HG03280 (cell line): ENCODE data around the gene DNAH14.
"Not testable (repeated sequence)": the region's sequence is repeated elsewhere in the genome, so short reads cannot be mapped to it uniquely, and the experiment has no call there.

Source experiments
- ATAC-seq: cut with Tn5 transposase; IDR thresholded peaks from one replicate; pipeline ENCODE4 v1.9.1; 2021; ENCODE audit warnings: mild to moderate bottlenecking, moderate library complexity; ENCODE audit not compliant: unreplicated experiment

The DNAH14 gene

DNA sequence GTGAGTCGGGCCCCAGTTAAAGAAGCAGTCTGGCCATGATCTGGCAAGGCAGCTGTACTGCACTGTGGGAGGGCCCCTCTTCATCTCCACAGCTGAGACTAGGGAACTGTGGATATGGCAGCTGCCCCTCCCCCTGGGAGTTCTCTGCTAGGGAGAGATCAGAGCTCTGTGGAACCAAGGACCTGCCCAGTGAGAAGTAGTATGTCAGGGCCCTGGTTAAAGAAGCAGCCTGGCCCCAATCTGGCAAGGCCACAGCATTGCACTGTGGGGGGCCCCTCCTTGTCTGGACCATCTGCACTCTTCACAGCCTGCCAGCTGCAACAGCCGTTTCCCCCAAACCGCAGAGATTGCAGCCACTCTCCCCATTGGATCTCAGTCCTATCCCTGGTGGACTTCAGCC, 208.5 kb downstream of the DNAH14 start:
- no peak for ATAC-seq

- no peak for ATAC-seq
These were observed 213.5 kb downstream of the DNAH14 start for GRCh38 chr1:225143001-225143400.

DNA sequence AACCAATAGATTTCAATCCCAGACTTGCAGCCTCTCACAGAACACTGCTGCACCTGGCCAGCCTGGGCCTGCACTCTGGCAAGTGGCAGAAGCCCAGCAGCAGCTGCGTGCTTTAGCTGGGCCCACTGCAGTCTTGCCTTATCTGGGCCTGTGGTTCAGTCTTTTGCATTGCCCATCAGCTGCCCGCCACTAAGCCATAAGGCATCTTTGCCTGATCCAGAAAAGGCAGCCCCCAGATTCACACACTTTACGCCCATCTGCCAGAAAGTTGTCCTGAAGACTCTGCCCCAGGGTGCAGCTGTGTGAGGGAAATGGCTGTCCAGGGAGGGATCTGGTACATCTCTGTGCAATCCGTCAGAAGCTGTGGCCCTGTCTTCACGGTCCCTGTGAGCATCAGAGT, 217.0 kb downstream of the DNAH14 start:
- no peak for ATAC-seq

DNA sequence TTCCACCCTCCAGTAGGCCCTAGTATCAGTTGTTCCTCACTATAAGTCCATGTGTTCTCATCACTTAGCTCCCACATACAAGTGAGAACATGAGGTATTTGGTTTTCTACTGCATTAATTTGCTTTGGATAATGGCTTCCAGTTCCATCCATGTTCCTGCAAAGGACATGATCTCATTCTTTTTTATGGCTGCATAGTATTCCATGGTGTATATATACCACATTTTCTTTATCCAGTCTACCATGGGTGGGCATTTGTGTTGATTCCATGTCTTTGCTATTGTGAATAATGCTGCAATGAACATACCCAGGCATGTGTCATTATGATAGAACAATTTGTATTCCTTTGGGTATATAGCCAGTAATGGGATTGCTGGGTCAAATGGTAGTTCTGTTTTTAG, 218.3 kb downstream of the DNAH14 start:
- not testable (repeated sequence) for ATAC-seq

GRCh38 chr1:225152061-225152460, 222.6 kb downstream of the DNAH14 start:
- no peak for ATAC-seq

GRCh38 chr1:225155555-225155954, 226.1 kb downstream of the DNAH14 start:
- ATAC-seq: no peak

GRCh38 chr1:225156254-225156653, 226.8 kb downstream of the DNAH14 start:
- no peak for ATAC-seq

DNA sequence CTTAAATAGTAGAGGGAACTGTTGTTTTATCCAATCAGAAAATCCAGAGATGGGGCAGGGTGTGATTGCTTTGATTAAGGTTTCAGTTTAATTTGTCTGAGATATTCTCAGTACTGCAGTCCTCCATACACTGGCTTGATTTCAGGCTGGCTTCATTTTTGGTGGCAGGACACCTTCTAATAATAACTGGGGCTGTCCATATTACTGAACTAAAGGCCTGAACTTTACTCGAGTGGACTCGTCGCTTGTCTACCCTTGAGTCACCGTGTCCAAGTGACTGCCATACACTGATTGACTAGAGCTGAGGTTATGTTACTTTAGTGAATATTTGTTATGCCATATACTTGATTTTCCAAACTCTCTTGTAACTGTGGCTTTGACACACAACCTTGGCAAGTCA, 228.8 kb downstream of the DNAH14 start:
- ATAC-seq: no peak

DNA sequence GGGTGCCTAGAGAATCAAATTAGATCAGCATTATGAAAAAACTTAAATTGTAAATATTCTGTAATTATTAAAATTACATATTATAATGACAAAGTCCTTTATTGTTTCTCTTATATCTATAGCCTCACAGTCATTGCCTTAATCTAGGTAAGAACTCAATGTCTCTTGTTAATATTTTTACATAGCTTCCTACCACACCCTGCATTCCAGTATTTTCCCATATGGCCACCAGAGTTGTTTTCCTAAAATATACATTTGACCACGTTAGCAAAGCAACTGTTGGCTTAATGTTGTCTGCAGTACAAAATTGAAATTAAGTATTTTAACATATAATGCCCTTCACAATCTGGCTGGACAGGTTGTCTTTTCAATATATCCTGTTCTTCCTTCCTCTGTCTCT, 230.3 kb downstream of the DNAH14 start:
- ATAC-seq: no peak

GRCh38 chr1:225177409-225177808, 247.9 kb downstream of the DNAH14 start:
- not testable (repeated sequence) for ATAC-seq

- ATAC-seq: no peak
These were observed 250.2 kb downstream of the DNAH14 start for GRCh38 chr1:225179686-225180085.

- no peak for ATAC-seq
These were observed 253.2 kb downstream of the DNAH14 start for GRCh38 chr1:225182716-225183115.

- no peak for ATAC-seq
These were observed 261.8 kb downstream of the DNAH14 start for GRCh38 chr1:225191199-225191753.

DNA sequence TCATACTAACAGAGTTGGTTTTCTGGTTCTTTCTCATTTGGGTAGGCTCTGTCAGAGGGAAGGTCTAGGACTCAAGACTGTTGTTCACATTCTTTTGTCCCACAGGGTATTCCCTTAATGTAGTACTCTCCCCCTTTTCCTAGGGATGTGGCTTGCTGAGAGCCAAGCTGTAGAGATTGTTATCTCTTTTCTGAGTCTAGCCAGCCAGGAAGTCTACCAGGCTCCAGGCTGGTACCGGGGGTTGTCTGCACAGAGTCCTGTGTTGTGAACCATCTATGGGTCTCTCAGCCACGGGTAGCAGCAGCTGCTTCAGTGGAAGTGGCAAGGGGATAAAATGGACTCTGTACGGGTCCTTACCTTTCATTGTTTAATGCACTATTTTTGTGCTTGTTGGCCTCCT, 272.0 kb downstream of the DNAH14 start:
- no peak for ATAC-seq

- no peak for ATAC-seq
These were observed 278.3 kb downstream of the DNAH14 start for GRCh38 chr1:225207791-225208190.

GRCh38 chr1:225209153-225209552, 279.7 kb downstream of the DNAH14 start:
- ATAC-seq: no peak

GRCh38 chr1:225210180-225210579, 280.7 kb downstream of the DNAH14 start:
- not testable (repeated sequence) for ATAC-seq

DNA sequence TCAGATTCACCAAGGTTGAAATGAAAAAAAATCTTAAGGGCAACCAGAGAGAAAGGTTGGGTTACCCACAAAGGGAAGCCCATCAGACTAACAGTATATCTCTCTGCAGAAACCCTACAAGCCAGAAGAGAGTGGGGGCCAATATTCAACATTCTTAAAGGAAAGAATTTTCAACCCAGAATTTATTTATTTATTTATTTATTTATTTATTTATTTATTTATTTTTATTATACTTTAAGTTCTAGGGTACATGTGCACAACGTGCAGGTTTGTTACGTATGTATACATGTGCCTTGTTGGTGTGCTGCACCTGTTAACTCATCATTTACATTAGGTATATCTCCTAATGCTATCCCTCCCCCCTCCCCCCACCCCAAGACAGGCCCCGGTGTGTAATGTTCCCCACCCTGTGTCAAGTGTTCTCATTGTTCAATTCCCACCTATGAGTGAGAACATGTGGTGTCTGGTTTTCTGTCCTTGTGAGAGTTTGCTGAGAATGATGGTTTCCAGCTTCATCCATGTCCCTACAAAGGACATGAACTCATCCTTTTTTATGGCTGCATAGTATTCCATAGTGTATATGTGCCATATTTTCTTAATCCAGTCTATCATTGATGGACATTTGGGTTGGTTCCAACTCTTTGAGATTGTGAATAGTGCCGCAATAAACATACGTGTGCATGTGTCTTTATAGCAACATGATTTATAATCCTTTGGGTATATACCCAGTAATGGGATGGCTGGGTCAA, 282.4 kb downstream of the DNAH14 start:
- ATAC-seq: not testable (repeated sequence)

DNA sequence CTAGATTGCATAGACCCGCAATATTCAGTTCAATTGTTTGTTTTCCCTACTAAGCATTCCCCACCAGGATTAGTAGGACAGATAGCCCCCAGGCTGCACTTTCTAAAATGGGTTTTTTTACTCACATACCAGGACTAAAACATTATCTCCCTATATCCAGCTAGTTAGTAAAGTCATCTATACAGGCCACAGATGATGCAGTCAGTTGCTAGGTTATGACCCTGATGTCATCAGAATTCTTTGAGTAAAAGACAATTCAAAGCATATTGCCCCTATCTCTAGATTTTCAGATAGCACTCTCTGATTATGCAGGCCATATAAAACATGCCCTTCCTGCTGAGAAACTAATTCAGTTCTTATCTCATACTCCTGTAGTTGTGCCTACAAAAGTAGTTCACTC, 294.8 kb downstream of the DNAH14 start:
- ATAC-seq: no peak

DNA sequence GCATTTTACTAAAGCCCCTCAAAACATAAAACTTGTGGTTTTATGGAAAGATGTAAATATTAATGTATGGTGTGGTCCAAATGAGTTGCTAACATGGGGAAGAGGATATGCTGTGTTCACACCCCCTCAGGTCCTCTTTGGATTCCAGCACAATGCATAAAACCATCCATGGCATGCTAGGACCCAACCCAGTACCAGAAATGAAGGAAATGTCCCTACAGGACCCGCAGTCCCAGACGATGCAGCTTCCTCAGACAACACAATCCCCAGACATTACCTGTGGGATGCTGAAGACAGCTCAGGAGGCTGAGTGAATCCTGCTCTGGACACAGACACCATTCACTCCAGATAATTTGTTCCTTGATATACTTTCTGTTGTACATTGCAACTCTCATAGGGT, 296.2 kb downstream of the DNAH14 start:
- ATAC-seq: no peak

DNA sequence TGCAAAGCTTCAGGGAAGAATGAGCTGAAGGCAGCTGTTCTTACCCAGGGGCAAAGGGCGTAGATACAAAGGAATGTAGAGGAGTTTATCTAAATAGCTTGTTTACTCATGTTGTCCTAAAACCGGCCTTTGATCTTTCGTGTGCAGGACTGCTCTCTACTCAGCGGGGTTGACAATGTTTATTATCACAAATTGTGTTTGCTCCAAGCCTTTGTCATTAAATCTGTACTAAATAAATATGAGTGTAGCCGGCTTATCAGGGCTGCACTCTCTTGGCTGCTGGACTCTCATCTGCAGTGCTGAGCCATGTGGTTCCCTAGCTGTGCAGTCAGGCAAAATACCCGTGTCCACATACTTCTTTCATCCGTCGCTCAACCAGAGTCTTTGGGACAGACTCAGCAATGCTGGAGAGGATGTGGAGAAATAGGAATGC, 299.4 kb downstream of the DNAH14 start:
- no peak for ATAC-seq

- ATAC-seq: not testable (repeated sequence)
These were observed 300.0 kb downstream of the DNAH14 start for GRCh38 chr1:225229429-225229828.

- no peak for ATAC-seq
These were observed 301.0 kb downstream of the DNAH14 start for GRCh38 chr1:225230483-225230882.
